ENCODE data around the gene NOSIP.

DNA sequence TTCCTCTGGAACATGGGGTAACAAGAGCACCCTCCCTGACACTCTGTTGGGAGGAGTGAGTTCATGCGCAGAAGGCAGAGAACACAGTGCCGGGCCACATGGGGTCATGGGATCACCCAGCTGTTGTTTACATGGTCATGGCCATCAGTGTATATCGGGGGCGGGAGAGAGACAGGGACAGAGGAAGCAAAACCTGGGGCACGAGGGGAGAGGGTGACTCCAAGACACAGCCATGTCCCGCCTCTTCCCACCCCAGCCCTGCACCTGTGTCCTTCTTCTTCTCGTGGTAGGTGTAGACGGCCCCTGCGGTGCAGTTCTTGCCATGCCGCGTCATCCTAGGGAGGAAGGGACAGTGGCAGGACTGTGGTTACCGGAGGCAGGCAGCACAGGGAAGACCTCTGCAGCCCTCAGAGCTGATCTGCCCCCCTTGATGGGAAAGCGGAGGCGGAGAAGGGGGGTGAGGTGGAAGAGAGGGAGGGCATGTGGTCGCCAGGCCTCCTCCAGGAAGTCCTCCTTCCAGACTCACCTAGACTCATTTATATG lies 19.9 kb downstream of the NOSIP start:
- TF ChIP-seq EZH2 (IDR thresholded peaks at IDR 0.05) (no peak), POLR2AphosphoS5 (IDR thresholded peaks at IDR 0.05; ENCODE audit: borderline replicate concordance, low read depth, low read length) (no peak), FOXP2 (optimal IDR thresholded peaks at IDR 0.05; ENCODE audit: control extremely low read depth, extremely low read length, insufficient read depth) (no peak)

All from SK-N-MC (cell line).